GM12878 (cell line): ENCODE measurements around the gene ALG12. TPM values are rescaled to one million over a fixed set of nuclear protein-coding genes. Genes with fewer than 3 reads are reported as not detected.
A peak's percentile ranks its signal among the peaks of the same experiment; 100 is the strongest.

ENCODE experiments used
- BCL11A ChIP-seq: IDR thresholded peaks from 2 replicates; pipeline ENCODE4 v1.6.1; 2011; ENCODE audit warnings: low read depth, low read length
- CEBPB ChIP-seq, 2 experiments: fragments of 150-350 bp in 1 of 2; IDR thresholded peaks; 2 replicates each; pipeline ENCODE4 v1.6.1; 2012 to 2014; ENCODE audit warnings: low read depth in 2 of 2, low read length in 2 of 2, borderline replicate concordance in 1 of 2, inconsistent platforms in 1 of 2
- CEBPZ ChIP-seq: fragments of 150-350 bp; IDR thresholded peaks from 2 replicates; pipeline ENCODE4 v1.6.1; 2016; ENCODE audit warnings: low read depth, low read length
- CREM ChIP-seq: IDR thresholded peaks from 2 replicates; pipeline ENCODE4 v1.6.1; 2014; ENCODE audit warnings: antibody characterized with exemption, low read depth
- CTCF ChIP-seq, 3 experiments: IDR thresholded peaks in 2 of 3; conservative IDR thresholded peaks in 1 of 3; 2 replicates each; pipeline ENCODE4 v1.5.1; 2011; ENCODE audit warnings: low read depth in 3 of 3, low read length in 3 of 3, mild to moderate bottlenecking in 3 of 3, control low read depth in 2 of 3, moderate library complexity in 2 of 3, inconsistent platforms in 1 of 3, mixed read lengths in 1 of 3; ENCODE audit not compliant: control insufficient read depth in 2 of 3, insufficient read depth in 1 of 3; ENCODE audit errors: extremely low read depth in 1 of 3
- EED ChIP-seq: sonication (generic); IDR thresholded peaks from 2 replicates; pipeline ENCODE4 v1.6.1; 2016; ENCODE audit warnings: antibody characterized with exemption, low read depth
- FOXK2 ChIP-seq: fragments of 450-650 bp; IDR thresholded peaks from 2 replicates; pipeline ENCODE4 v1.6.1; 2017; ENCODE audit warnings: mild to moderate bottlenecking, moderate library complexity
- NFIC ChIP-seq: IDR thresholded peaks from 2 replicates; pipeline ENCODE4 v1.6.1; 2012; ENCODE audit warnings: low read depth, mild to moderate bottlenecking, inconsistent platforms, low read length, moderate library complexity
- NRF1 ChIP-seq: conservative IDR thresholded peaks from 2 replicates; pipeline ENCODE4 v1.6.1; 2011; ENCODE audit warnings: mild to moderate bottlenecking, low read depth, low read length, improper control_type of control experiment
- PAX8 ChIP-seq: fragments of 450-650 bp; IDR thresholded peaks from 2 replicates; pipeline ENCODE4 v1.6.1; 2017; ENCODE audit warnings: mild to moderate bottlenecking, moderate library complexity
- RELA ChIP-seq: fragments of 450-650 bp; IDR thresholded peaks from 2 replicates; pipeline ENCODE4 v1.8.0; 2014; ENCODE audit warnings: borderline replicate concordance; ENCODE audit not compliant: partially characterized antibody
- SMC3 ChIP-seq: IDR thresholded peaks from 2 replicates; pipeline ENCODE4 v1.6.1; 2011; ENCODE audit warnings: low read length, improper control_type of control experiment, borderline replicate concordance
- SREBF1 ChIP-seq: IDR thresholded peaks from 2 replicates; pipeline ENCODE4 v1.6.1; 2012; ENCODE audit warnings: mild to moderate bottlenecking, low read length
- polyA plus RNA-seq, 11 experiments: library from polyadenylated mRNA; depleted of rRNA in 4 of 11; unstranded in 6 of 11; stranded (reverse) in 5 of 11; fragments of >200 nt; fragmentation: Nextera tagmentation in 4 of 11; fragmentation: Illumina TruSeq in 1 of 11; extraction: Ambion mirVana in 4 of 11; extraction: Trizol in 1 of 11; gene quantifications; 1 replicate in 1 of 11; 2 replicates in 10 of 11; pipeline versions ENCODE4 v1.2.1 to v1.2.3, GENCODE V29; 2011 to 2016; ENCODE audit warnings: inconsistent platforms in 2 of 11, missing spikeins in 2 of 11, low read depth in 1 of 11
- total RNA-seq, 4 experiments: library from RNA; depleted of rRNA in 3 of 4; stranded (reverse); fragments of >200 nt in 3 of 4; fragmentation: Illumina TruSeq in 1 of 4; extraction: Trizol in 1 of 4; gene quantifications; 2 replicates each; pipeline versions ENCODE4 v1.2.1 to v1.2.3, GENCODE V29; 2013 to 2021

Gene ALG12
- total and polyA plus RNA-seq, 10 of the 15 experiments (the other 5 are each of a cell fraction or from before 2014, with no cell fraction given) = 0.22 to 23.4 (median 6.6) TPM

- TF ChIP-seq PAX8 (no peak), CREM (no peak), SMC3 (peak; percentile 67; the same call in 1 of the 2 replicates), RELA (no peak), NRF1 (no peak), NFIC (no peak), CTCF (IDR thresholded peaks at IDR 0.05 in 2 of 3, conservative IDR thresholded peaks at IDR 0.05 in 1 of 3; ENCODE audit: control insufficient read depth in 2 of 3, extremely low read depth in 1 of 3, insufficient read depth in 1 of 3, low read depth in 3 of 3, low read length in 3 of 3) (peak; percentile 74 to 96 (median 88); a peak in 5 of 6 replicates), BCL11A (no peak), EED (peak; percentile 66; the same call in 1 of the 2 replicates), CEBPZ (no peak), FOXK2 (no peak), SREBF1 (no peak), CEBPB (IDR thresholded peaks at IDR 0.05; ENCODE audit: borderline replicate concordance in 1 of 2, low read depth in 2 of 2, low read length in 2 of 2) (no peak)
- TF ChIP-seq, all 136 proteins: peak for 16
These were observed 12.6 kb upstream of the ALG12 start (continued) for GRCh38 chr22:49930596-49931412.
